ENCODE measurements around the gene DCST1. TPM values are rescaled to one million over a fixed set of nuclear protein-coding genes. Genes with fewer than 3 reads are reported as not detected.

DCST1 gene
- total RNA-seq, 2 donors from 2014 or later, result not detected

DNA sequence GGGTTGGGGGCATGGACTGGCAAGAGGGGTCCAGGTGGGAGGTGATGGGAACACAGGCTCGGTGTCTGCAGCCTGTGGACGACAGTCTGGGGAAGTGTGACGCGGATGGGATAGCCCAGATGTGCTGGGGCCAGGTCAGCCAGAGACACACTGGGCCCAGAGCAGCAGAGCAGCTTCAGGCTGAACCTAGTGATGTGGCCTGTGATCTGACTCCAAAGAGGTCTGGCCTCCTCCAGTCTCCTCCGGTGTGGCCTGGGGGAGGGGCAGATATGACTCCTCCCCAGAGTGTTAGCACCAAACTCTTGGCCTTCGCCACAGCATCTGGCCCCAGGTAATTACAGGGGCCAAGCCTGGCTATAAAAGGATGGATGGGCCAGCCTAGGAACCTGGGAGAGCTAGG lies 58.5 kb downstream of the DCST1 start:
- Histone ChIP-seq H3K9me3 (ENCODE audit: control insufficient read depth, low read length) (no peaks in the 10 kb centered on the region), H3K36me3 (ENCODE audit: control insufficient read depth, insufficient read depth, low read length) (no peaks in the 10 kb centered on the region), H3K27ac (ENCODE audit: low read depth, low read length) (no peak overlapping the region), H3K27me3 (ENCODE audit: control insufficient read depth, insufficient read depth, low read length, poor library complexity, severe bottlenecking) (peaks cover 25% of the 10 kb centered on the region), H3K4me1 (ENCODE audit: control insufficient read depth, insufficient read depth, low read length) (peaks cover 2% of the 10 kb centered on the region), H3K4me3 (ENCODE audit: low read length) (no peak overlapping the region), H3K9ac (ENCODE audit: extremely low read depth, low read length, poor library complexity, severe bottlenecking) (no peak overlapping the region)
- WGBS, 2 experiments (ENCODE audit: insufficient coverage in 1 of 2, insufficient read length in 1 of 2), result 88 to 96% methylated on average over 5 to 6 of the region's 6 CpGs
- H3K4me3 Mint-ChIP-seq, result no peak overlapping the region
- no peak for TF ChIP-seq CTCF (conservative IDR thresholded peaks at IDR 0.05)
- H3K27ac Mint-ChIP-seq, result no peak overlapping the region
- peaks cover 51% of the 10 kb centered on the region for H3K27me3 Mint-ChIP-seq (ENCODE audit: insufficient read depth)
- H3K4me1 Mint-ChIP-seq, result peaks cover 3% of the 10 kb centered on the region
- no peaks in the 10 kb centered on the region for H3K9me3 Mint-ChIP-seq
- no peaks in the 10 kb centered on the region for H3K36me3 Mint-ChIP-seq (ENCODE audit: low read depth)
- DNase-seq, result no peak

DNA sequence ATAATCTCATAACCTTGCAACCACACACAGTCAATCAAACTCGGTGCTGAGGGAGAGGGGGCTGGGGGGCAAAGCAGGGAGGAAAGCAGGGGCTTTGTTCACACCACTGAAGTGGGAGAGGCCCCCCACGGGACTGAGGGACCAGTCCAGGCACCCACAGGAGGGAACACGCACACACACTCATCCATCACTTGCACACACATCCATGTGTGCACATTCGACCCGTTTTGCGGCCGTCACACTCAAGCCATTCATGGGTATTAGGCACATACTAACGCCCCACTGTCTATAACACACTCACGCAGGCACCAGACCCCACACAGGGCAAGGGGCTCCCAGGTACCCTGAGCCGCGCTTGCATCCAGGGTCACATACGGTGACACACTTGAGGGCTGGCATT lies 59.0 kb downstream of the DCST1 start:
- H3K27me3 Mint-ChIP-seq (ENCODE audit: insufficient read depth), result peaks cover 47% of the 10 kb centered on the region

DNA sequence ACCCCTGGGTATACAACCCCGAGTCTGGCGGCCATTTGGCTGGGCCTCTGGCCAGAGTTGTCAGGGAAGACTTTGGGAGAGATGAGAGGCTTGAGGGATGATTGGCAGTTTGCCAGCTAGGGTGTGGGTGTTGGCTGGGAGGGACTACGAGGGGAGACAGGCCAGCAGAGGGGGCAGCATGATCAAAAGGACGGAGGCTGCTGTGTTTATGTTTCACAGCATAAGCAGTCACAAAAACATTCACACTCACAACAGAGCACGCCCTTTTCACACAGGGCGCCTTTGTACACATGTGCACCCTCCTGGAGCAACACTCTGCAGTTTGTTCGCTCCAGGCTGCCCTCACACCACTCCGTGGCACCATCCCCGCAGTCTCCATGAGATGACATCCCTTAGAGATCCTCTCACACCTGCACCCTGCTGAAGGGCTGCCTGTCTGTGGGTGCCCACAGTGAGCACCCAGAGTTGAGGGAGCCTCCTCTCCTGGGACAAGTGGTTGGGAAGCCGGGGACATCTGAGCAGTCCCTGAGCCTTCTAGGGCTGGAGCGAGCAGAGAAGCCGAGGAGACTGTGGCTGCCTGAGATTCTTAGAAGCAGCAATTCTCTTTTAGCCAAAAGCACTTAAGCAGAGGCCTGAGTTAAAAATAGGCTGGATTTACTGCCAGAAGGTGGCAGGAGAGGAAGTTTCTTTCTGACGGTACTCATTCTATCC lies 60.4 kb downstream of the DCST1 start:
- Histone ChIP-seq H3K4me3 (ENCODE audit: low read length) (no peak overlapping the region), H3K9me3 (ENCODE audit: control insufficient read depth, low read length) (no peaks in the 10 kb centered on the region), H3K27ac (ENCODE audit: low read depth, low read length) (no peak overlapping the region), H3K4me1 (ENCODE audit: control insufficient read depth, insufficient read depth, low read length) (peaks cover 2% of the 10 kb centered on the region), H3K27me3 (ENCODE audit: control insufficient read depth, insufficient read depth, low read length, poor library complexity, severe bottlenecking) (peaks cover 25% of the 10 kb centered on the region), H3K9ac (ENCODE audit: extremely low read depth, low read length, poor library complexity, severe bottlenecking) (no peak overlapping the region), H3K36me3 (ENCODE audit: control insufficient read depth, insufficient read depth, low read length) (no peaks in the 10 kb centered on the region)
- peak; percentile 70 for TF ChIP-seq CTCF (conservative IDR thresholded peaks at IDR 0.05)
- H3K4me1 Mint-ChIP-seq, result peaks cover 3% of the 10 kb centered on the region
- H3K27me3 Mint-ChIP-seq (ENCODE audit: insufficient read depth), result peaks cover 45% of the 10 kb centered on the region
- DNase-seq, result peak; percentile 70
- H3K4me3 Mint-ChIP-seq, result no peak overlapping the region
- H3K36me3 Mint-ChIP-seq (ENCODE audit: low read depth), result no peaks in the 10 kb centered on the region
- H3K27ac Mint-ChIP-seq, result no peak overlapping the region
- peaks cover 1% of the 10 kb centered on the region for H3K9me3 Mint-ChIP-seq
- 63 to 64% methylated on average over 6 to 13 of the region's 13 CpGs for WGBS, 2 experiments (ENCODE audit: insufficient coverage in 1 of 2, insufficient read length in 1 of 2)

More for the DNA sequence above, 59.0 kb downstream of the DCST1 start:
- Mint-ChIP-seq H3K9me3 (no peaks in the 10 kb centered on the region), H3K4me3 (no peak overlapping the region), H3K4me1 (peaks cover 3% of the 10 kb centered on the region), H3K36me3 (ENCODE audit: low read depth) (no peaks in the 10 kb centered on the region), H3K27ac (no peak overlapping the region)
- H3K27me3 ChIP-seq (ENCODE audit: control insufficient read depth, insufficient read depth, low read length, poor library complexity, severe bottlenecking), result peaks cover 25% of the 10 kb centered on the region
- no peak overlapping the region for H3K27ac ChIP-seq (ENCODE audit: low read depth, low read length)
- H3K9ac ChIP-seq (ENCODE audit: extremely low read depth, low read length, poor library complexity, severe bottlenecking), result no peak overlapping the region
- DNase-seq, result no peak
- H3K4me3 ChIP-seq (ENCODE audit: low read length), result no peak overlapping the region
- no peaks in the 10 kb centered on the region for H3K36me3 ChIP-seq (ENCODE audit: control insufficient read depth, insufficient read depth, low read length)
- 92 to 100% methylated on average over 4 to 12 of the region's 12 CpGs for WGBS, 2 experiments (ENCODE audit: insufficient coverage in 1 of 2, insufficient read length in 1 of 2)
- TF ChIP-seq CTCF (conservative IDR thresholded peaks at IDR 0.05), result no peak
- H3K4me1 ChIP-seq (ENCODE audit: control insufficient read depth, insufficient read depth, low read length), result peaks cover 2% of the 10 kb centered on the region
- no peaks in the 10 kb centered on the region for H3K9me3 ChIP-seq (ENCODE audit: control insufficient read depth, low read length)

All from endodermal cell (in vitro differentiated cells).